ENCODE data around the gene KCNC1.

KCNC1 gene

GRCh38 chr11:17734986-17735817 is 621 bp downstream of the KCNC1 start:
- Histone ChIP-seq H3K9me2 (ENCODE audit: low read depth, low read length) (no peaks in the 10 kb centered on the region), H3K27me3 (ENCODE audit: insufficient read depth, low read length) (no peaks in the 10 kb centered on the region), H3K9ac (ENCODE audit: low read length) (no peak overlapping the region), H3K27ac (ENCODE audit: low read depth, low read length, poor library complexity, severe bottlenecking) (no peak overlapping the region), H3K9me3 (ENCODE audit: low read length) (no peaks in the 10 kb centered on the region), H2AFZ (ENCODE audit: low read length) (no peak overlapping the region), H4K20me1 (ENCODE audit: insufficient read depth, low read length) (no peaks in the 10 kb centered on the region), H3K36me3 (ENCODE audit: insufficient read depth, low read length) (no peaks in the 10 kb centered on the region), H3K4me1 (ENCODE audit: insufficient read depth, low read length, severe bottlenecking) (peaks cover 4% of the 10 kb centered on the region), H3F3A (ENCODE audit: insufficient read depth, low read length) (no peaks in the 10 kb centered on the region), H3K79me2 (ENCODE audit: insufficient read depth, low read length) (no peaks in the 10 kb centered on the region), H3K4me2 (ENCODE audit: low read length) (peak overlapping the region; percentile 54), H3K4me3 (ENCODE audit: low read depth, low read length, poor library complexity, severe bottlenecking) (peak overlapping the region; percentile 49)
- TF ChIP-seq EZH2 (IDR thresholded peaks at IDR 0.05; ENCODE audit: borderline replicate concordance, low read length) (no peak), CTCF (IDR thresholded peaks at IDR 0.05; ENCODE audit: low read length) (no peak)

GRCh38 chr11:17735818-17736578 is 1.4 kb downstream of the KCNC1 start:
- Histone ChIP-seq H3K36me3 (ENCODE audit: insufficient read depth, low read length) (no peaks in the 10 kb centered on the region), H3K27ac (ENCODE audit: low read depth, low read length, poor library complexity, severe bottlenecking) (no peak overlapping the region), H3K4me1 (ENCODE audit: insufficient read depth, low read length, severe bottlenecking) (peaks cover 4% of the 10 kb centered on the region), H3K9ac (ENCODE audit: low read length) (no peak overlapping the region), H3K4me3 (ENCODE audit: low read depth, low read length, poor library complexity, severe bottlenecking) (no peak overlapping the region), H3K9me2 (ENCODE audit: low read depth, low read length) (no peaks in the 10 kb centered on the region), H3K4me2 (ENCODE audit: low read length) (no peak overlapping the region), H4K20me1 (ENCODE audit: insufficient read depth, low read length) (no peaks in the 10 kb centered on the region), H3K9me3 (ENCODE audit: low read length) (no peaks in the 10 kb centered on the region), H3F3A (ENCODE audit: insufficient read depth, low read length) (no peaks in the 10 kb centered on the region), H3K27me3 (ENCODE audit: insufficient read depth, low read length) (no peaks in the 10 kb centered on the region), H2AFZ (ENCODE audit: low read length) (no peak overlapping the region), H3K79me2 (ENCODE audit: insufficient read depth, low read length) (no peaks in the 10 kb centered on the region)
- TF ChIP-seq CTCF (IDR thresholded peaks at IDR 0.05; ENCODE audit: low read length) (no peak), EZH2 (IDR thresholded peaks at IDR 0.05; ENCODE audit: borderline replicate concordance, low read length) (no peak)

GRCh38 chr11:17736579-17736893 is 2.0 kb downstream of the KCNC1 start:
- TF ChIP-seq EZH2 (IDR thresholded peaks at IDR 0.05; ENCODE audit: borderline replicate concordance, low read length) (no peak), CTCF (IDR thresholded peaks at IDR 0.05; ENCODE audit: low read length) (no peak)
- peaks cover 4% of the 10 kb centered on the region for H3K4me1 ChIP-seq (ENCODE audit: insufficient read depth, low read length, severe bottlenecking)
- H3K27me3 ChIP-seq (ENCODE audit: insufficient read depth, low read length), result no peaks in the 10 kb centered on the region
- H4K20me1 ChIP-seq (ENCODE audit: insufficient read depth, low read length), result no peaks in the 10 kb centered on the region
- H3K9ac ChIP-seq (ENCODE audit: low read length), result no peak overlapping the region
- H3K4me3 ChIP-seq (ENCODE audit: low read depth, low read length, poor library complexity, severe bottlenecking), result no peak overlapping the region
- H3K27ac ChIP-seq (ENCODE audit: low read depth, low read length, poor library complexity, severe bottlenecking), result no peak overlapping the region
- no peak overlapping the region for H3K4me2 ChIP-seq (ENCODE audit: low read length)
- no peaks in the 10 kb centered on the region for H3K9me3 ChIP-seq (ENCODE audit: low read length)
- H3K79me2 ChIP-seq (ENCODE audit: insufficient read depth, low read length), result no peaks in the 10 kb centered on the region
- H3K9me2 ChIP-seq (ENCODE audit: low read depth, low read length), result no peaks in the 10 kb centered on the region
- H2AFZ ChIP-seq (ENCODE audit: low read length), result no peak overlapping the region
- no peaks in the 10 kb centered on the region for H3K36me3 ChIP-seq (ENCODE audit: insufficient read depth, low read length)
- no peaks in the 10 kb centered on the region for H3F3A ChIP-seq (ENCODE audit: insufficient read depth, low read length)

Measured in OCI-LY1 (cell line).